Ovary (tissue), 3 donors: ENCODE measurements around the gene TPRA1.

Source experiments
- POLR2A ChIP-seq: fragments of 450-650 bp; IDR thresholded peaks from one replicate; pipeline ENCODE4 v1.6.1; 2017; ENCODE audit warnings: antibody characterized with exemption, mild to moderate bottlenecking, moderate library complexity
- TF ChIP-seq, protein P1 (sequence below), 3 donors: fragments of 450-650 bp in 2 of 3; fragments of 200-600 bp in 1 of 3; IDR thresholded peaks; one replicate each; pipeline versions ENCODE4 v1.5.1 to v1.8.0; 2016 to 2022; ENCODE audit warnings: antibody characterized with exemption in 3 of 3, mild to moderate bottlenecking in 1 of 3
- donor health status: DM: no; HTN: no; CAD: no.

DNA sequence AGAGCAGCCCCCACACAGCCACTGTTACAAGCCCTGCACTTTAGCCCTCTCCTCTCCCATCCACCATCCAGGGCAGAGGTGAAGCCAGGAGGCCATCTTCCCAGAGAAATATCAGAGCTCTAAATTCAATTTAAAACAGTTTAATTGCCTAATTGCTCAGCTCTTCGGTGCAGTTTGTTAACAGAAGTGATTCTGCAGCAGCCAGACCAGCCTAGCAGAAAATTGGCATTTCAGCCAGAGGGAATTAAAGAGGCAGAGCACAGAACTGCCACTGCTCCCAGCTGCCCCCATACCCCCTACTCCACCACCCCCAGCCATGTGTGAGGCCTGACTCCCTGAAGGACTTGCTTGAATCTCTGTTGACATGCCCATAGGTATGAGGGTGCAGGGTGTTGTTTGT, 38.5 kb downstream of the TPRA1 start:
- TF ChIP-seq, protein P1, sequence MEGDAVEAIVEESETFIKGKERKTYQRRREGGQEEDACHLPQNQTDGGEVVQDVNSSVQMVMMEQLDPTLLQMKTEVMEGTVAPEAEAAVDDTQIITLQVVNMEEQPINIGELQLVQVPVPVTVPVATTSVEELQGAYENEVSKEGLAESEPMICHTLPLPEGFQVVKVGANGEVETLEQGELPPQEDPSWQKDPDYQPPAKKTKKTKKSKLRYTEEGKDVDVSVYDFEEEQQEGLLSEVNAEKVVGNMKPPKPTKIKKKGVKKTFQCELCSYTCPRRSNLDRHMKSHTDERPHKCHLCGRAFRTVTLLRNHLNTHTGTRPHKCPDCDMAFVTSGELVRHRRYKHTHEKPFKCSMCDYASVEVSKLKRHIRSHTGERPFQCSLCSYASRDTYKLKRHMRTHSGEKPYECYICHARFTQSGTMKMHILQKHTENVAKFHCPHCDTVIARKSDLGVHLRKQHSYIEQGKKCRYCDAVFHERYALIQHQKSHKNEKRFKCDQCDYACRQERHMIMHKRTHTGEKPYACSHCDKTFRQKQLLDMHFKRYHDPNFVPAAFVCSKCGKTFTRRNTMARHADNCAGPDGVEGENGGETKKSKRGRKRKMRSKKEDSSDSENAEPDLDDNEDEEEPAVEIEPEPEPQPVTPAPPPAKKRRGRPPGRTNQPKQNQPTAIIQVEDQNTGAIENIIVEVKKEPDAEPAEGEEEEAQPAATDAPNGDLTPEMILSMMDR (IDR thresholded peaks at IDR 0.05), result no peak
- no peak for TF ChIP-seq POLR2A
